HepG2 (cell line): Measurements from ENCODE around the gene SRSF10.

ENCODE experiments used
- ATF6 ChIP-seq: sonication (generic); formaldehyde crosslinking; conservative IDR thresholded peaks from 2 replicates; pipeline ENCODE4 v1.4.0; 2020; ENCODE audit warnings: missing genetic modification reagents
- CTCF ChIP-seq: sonication (generic); formaldehyde crosslinking; IDR thresholded peaks from 2 replicates; pipeline ENCODE4 v1.5.0; 2020; ENCODE audit warnings: mild to moderate bottlenecking, missing genetic modification reagents, moderate library complexity
- KDM5B ChIP-seq: sonication (generic); formaldehyde crosslinking; IDR thresholded peaks from 2 replicates; pipeline ENCODE4 v1.4.0; 2020; ENCODE audit warnings: missing genetic modification reagents, mild to moderate bottlenecking, borderline replicate concordance
- NAIF1 ChIP-seq: sonication (generic); formaldehyde crosslinking; IDR thresholded peaks from 2 replicates; pipeline ENCODE4 v1.5.0; 2020; ENCODE audit warnings: mild to moderate bottlenecking, missing genetic modification reagents, borderline replicate concordance
- RAD21 ChIP-seq: fragments of 450-650 bp; formaldehyde crosslinking; IDR thresholded peaks from 2 replicates; pipeline ENCODE4 v1.5.0; 2020; ENCODE audit warnings: mild to moderate bottlenecking
- RFX5 ChIP-seq: IDR thresholded peaks from 2 replicates; pipeline ENCODE4 v1.6.1; 2011; ENCODE audit warnings: low read depth, low read length, improper control_type of control experiment
- SIX4 ChIP-seq: sonication (generic); formaldehyde crosslinking; IDR thresholded peaks from 2 replicates; pipeline ENCODE4 v1.4.0; 2020; ENCODE audit warnings: missing genetic modification reagents
- TF ChIP-seq, protein P1 (sequence below): sonication (generic); formaldehyde crosslinking; IDR thresholded peaks from 2 replicates; pipeline ENCODE4 v1.4.0; 2020; ENCODE audit warnings: missing genetic modification reagents

DNA sequence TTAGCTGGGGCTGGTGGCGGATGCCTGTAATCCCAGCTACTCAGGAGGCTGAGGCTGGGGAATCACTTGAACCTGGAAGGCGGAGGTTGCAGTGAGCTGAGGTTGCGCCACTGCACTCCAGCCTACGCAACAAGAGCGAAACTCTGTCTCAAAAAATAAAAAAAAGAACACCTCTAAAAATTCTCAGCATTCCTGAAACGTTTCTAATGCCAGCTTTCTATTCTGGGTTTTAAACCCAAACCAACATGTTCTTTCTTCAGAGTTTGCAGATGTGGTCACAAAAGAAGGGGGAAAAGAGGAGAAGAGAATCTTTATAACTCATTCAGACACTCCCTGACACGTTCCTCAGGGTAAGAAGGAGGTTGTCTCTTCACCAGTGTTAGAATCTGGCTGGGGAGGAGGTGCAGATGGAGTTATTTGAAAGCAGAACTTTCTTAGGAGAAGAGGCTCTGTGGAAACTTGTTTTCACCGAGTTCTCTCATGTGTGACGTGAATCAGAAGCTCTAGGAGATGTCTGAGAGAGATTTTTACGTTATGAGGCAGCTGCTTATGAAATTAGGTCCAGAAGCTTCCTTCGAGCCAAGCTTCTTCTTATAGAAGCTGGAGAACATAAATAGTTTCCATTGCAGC is 49.2 kb downstream of the SRSF10 start:
- no peak for TF ChIP-seq CTCF (CRISPR knock-in tag)
- TF ChIP-seq, protein P1, sequence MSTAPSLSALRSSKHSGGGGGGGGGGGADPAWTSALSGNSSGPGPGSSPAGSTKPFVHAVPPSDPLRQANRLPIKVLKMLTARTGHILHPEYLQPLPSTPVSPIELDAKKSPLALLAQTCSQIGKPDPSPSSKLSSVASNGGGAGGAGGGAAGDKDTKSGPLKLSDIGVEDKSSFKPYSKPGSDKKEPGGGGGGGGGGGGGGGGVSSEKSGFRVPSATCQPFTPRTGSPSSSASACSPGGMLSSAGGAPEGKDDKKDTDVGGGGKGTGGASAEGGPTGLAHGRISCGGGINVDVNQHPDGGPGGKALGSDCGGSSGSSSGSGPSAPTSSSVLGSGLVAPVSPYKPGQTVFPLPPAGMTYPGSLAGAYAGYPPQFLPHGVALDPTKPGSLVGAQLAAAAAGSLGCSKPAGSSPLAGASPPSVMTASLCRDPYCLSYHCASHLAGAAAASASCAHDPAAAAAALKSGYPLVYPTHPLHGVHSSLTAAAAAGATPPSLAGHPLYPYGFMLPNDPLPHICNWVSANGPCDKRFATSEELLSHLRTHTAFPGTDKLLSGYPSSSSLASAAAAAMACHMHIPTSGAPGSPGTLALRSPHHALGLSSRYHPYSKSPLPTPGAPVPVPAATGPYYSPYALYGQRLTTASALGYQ, result no peak
- TF ChIP-seq RFX5, result no peak
- no peak for TF ChIP-seq SIX4
- no peak for TF ChIP-seq KDM5B
- no peak for TF ChIP-seq NAIF1 (CRISPR knock-in tag)
- no peak for TF ChIP-seq RAD21 (CRISPR knock-in tag)
- no peak for TF ChIP-seq ATF6 (CRISPR knock-in tag)
